MM.1S (cell line): Measurements from ENCODE around the gene SLCO2B1.

Source experiments
- DNase-seq: peaks from one replicate; pipeline ENCODE4 v3.0.0-alpha.2; 2015
- H2AFZ ChIP-seq: fragments of 300-600 bp; sonication (generic); 2 replicates; pipeline ENCODE4 v1.6.0; 2016; ENCODE audit warnings: antibody characterized with exemption, low read length
- H3F3A ChIP-seq: fragments of 300-600 bp; sonication (generic); 2 replicates; pipeline ENCODE4 v1.6.1; 2016; ENCODE audit warnings: mild to moderate bottlenecking, antibody characterized with exemption, low read length, moderate library complexity, mixed read lengths; ENCODE audit not compliant: insufficient read depth
- H3K27ac ChIP-seq: fragments of 300-600 bp; sonication (generic); 2 replicates; pipeline ENCODE4 v1.5.1; 2016; ENCODE audit warnings: mild to moderate bottlenecking, low read length
- H3K27me3 ChIP-seq: fragments of 300-600 bp; sonication (generic); replicated peaks from 2 replicates; pipeline ENCODE4 v1.6.0; 2016; ENCODE audit warnings: low read length; ENCODE audit not compliant: insufficient read depth
- H3K36me3 ChIP-seq: fragments of 300-600 bp; sonication (generic); replicated peaks from 2 replicates; pipeline ENCODE4 v1.6.1; 2016; ENCODE audit warnings: mild to moderate bottlenecking, low read length, mixed read lengths; ENCODE audit not compliant: insufficient read depth
- H3K4me1 ChIP-seq: fragments of 300-600 bp; sonication (generic); 2 replicates; pipeline ENCODE4 v1.6.1; 2016; ENCODE audit warnings: low read length, mixed read lengths
- H3K4me2 ChIP-seq: fragments of 300-600 bp; sonication (generic); 2 replicates; pipeline ENCODE4 v1.6.0; 2016; ENCODE audit warnings: low read depth, low read length
- H3K4me3 ChIP-seq: fragments of 300-600 bp; sonication (generic); 2 replicates; pipeline ENCODE4 v1.5.1; 2016; ENCODE audit warnings: low read length, mixed read lengths
- H3K79me2 ChIP-seq: fragments of 300-600 bp; sonication (generic); 2 replicates; pipeline ENCODE4 v1.6.1; 2016; ENCODE audit warnings: mixed run types, low read length, mixed read lengths
- H3K9ac ChIP-seq: fragments of 300-600 bp; sonication (generic); 2 replicates; pipeline ENCODE4 v1.6.1; 2016; ENCODE audit warnings: low read length, mixed read lengths
- H3K9me2 ChIP-seq: fragments of 300-600 bp; sonication (generic); replicated peaks from 2 replicates; pipeline ENCODE4 v1.6.1; 2016; ENCODE audit warnings: mild to moderate bottlenecking, low read length, mixed read lengths; ENCODE audit not compliant: insufficient read depth
- H3K9me3 ChIP-seq: fragments of 300-600 bp; sonication (generic); replicated peaks from 2 replicates; pipeline ENCODE4 v1.6.1; 2016; ENCODE audit warnings: mild to moderate bottlenecking, low read length, mixed read lengths; ENCODE audit not compliant: insufficient read depth
- H4K20me1 ChIP-seq: fragments of 300-600 bp; sonication (generic); 2 replicates; pipeline ENCODE4 v1.6.1; 2016; ENCODE audit warnings: mild to moderate bottlenecking, low read length, moderate library complexity, mixed read lengths; ENCODE audit not compliant: insufficient read depth
- EZH2 ChIP-seq: fragments of 300-600 bp; sonication (generic); optimal IDR thresholded peaks from 2 replicates; pipeline ENCODE3; 2017; ENCODE audit warnings: low read depth, mild to moderate bottlenecking, antibody characterized with exemption, low read length, mixed read lengths
- EZH2phosphoT487 ChIP-seq: fragments of 300-600 bp; sonication (generic); IDR thresholded peaks from 2 replicates; pipeline ENCODE4 v1.6.1; 2018; ENCODE audit warnings: antibody characterized with exemption, low read length
- TF ChIP-seq, protein P1 (sequence below): fragments of 300-600 bp; sonication (generic); IDR thresholded peaks from 2 replicates; pipeline ENCODE4 v1.5.1; 2016; ENCODE audit warnings: antibody characterized with exemption, low read length, mixed read lengths

Gene SLCO2B1

GRCh38 chr11:75202195-75202594 lies 51.3 kb downstream of the SLCO2B1 start:
- no peaks in the 10 kb centered on the region for H3K9me2 ChIP-seq
- no peaks in the 10 kb centered on the region for H3K9me3 ChIP-seq
- no peak overlapping the region for H3K27ac ChIP-seq
- H2AFZ ChIP-seq: no peak overlapping the region
- H3K27me3 ChIP-seq: no peaks in the 10 kb centered on the region; the same call in 1 of the 2 replicates
- no peaks in the 10 kb centered on the region for H3K79me2 ChIP-seq
- DNase-seq: no peak
- no peak overlapping the region for H3K9ac ChIP-seq
- no peaks in the 10 kb centered on the region for H3K4me1 ChIP-seq
- no peak for TF ChIP-seq EZH2phosphoT487
- no peak for TF ChIP-seq EZH2
- TF ChIP-seq, protein P1, sequence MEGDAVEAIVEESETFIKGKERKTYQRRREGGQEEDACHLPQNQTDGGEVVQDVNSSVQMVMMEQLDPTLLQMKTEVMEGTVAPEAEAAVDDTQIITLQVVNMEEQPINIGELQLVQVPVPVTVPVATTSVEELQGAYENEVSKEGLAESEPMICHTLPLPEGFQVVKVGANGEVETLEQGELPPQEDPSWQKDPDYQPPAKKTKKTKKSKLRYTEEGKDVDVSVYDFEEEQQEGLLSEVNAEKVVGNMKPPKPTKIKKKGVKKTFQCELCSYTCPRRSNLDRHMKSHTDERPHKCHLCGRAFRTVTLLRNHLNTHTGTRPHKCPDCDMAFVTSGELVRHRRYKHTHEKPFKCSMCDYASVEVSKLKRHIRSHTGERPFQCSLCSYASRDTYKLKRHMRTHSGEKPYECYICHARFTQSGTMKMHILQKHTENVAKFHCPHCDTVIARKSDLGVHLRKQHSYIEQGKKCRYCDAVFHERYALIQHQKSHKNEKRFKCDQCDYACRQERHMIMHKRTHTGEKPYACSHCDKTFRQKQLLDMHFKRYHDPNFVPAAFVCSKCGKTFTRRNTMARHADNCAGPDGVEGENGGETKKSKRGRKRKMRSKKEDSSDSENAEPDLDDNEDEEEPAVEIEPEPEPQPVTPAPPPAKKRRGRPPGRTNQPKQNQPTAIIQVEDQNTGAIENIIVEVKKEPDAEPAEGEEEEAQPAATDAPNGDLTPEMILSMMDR: no peak
- no peak overlapping the region for H3K4me3 ChIP-seq
- H3K4me2 ChIP-seq: no peak overlapping the region
- H4K20me1 ChIP-seq: no peaks in the 10 kb centered on the region
- no peaks in the 10 kb centered on the region for H3K36me3 ChIP-seq
- no peaks in the 10 kb centered on the region for H3F3A ChIP-seq

GRCh38 chr11:75203138-75203537 lies 52.2 kb downstream of the SLCO2B1 start:
- Histone ChIP-seq H3K4me2 (no peak overlapping the region), H3K36me3 (no peaks in the 10 kb centered on the region), H3K9ac (no peak overlapping the region), H2AFZ (no peak overlapping the region), H3K9me2 (no peaks in the 10 kb centered on the region), H3F3A (no peaks in the 10 kb centered on the region), H3K27me3 (peaks cover 2% of the 10 kb centered on the region; the same call in 1 of the 2 replicates), H4K20me1 (no peaks in the 10 kb centered on the region), H3K79me2 (no peaks in the 10 kb centered on the region), H3K4me1 (no peaks in the 10 kb centered on the region), H3K9me3 (no peaks in the 10 kb centered on the region), H3K27ac (no peak overlapping the region), H3K4me3 (no peak overlapping the region)
- TF ChIP-seq EZH2: no peak
- no peak for TF ChIP-seq EZH2phosphoT487
- TF ChIP-seq, protein P1: no peak
- DNase-seq: no peak

DNA sequence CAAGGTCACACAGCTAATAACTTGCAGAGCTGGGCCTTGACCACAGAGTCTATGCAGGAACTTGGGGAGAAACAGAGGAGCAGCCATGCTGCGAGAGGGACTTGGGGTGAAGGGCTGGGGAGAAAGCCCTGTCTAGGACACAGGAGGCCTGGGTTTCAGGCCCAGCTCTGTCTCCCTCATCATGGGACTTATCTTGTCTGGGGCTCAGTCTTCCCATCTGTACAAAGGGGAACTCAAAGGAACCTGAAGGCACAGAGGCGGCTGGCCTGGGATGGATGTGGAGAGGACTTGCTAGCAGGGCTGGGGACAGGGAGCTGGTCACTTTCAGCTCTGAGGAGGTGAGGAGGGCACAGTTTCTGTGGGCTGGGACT lies 52.7 kb downstream of the SLCO2B1 start:
- no peaks in the 10 kb centered on the region for H3K4me1 ChIP-seq
- H3K9me2 ChIP-seq: no peaks in the 10 kb centered on the region
- H3K9me3 ChIP-seq: no peaks in the 10 kb centered on the region
- TF ChIP-seq, protein P1: no peak
- TF ChIP-seq EZH2phosphoT487 (no peak), EZH2 (no peak)
- no peaks in the 10 kb centered on the region for H4K20me1 ChIP-seq
- H3K4me2 ChIP-seq: no peak overlapping the region
- no peaks in the 10 kb centered on the region for H3F3A ChIP-seq
- peaks cover 6% of the 10 kb centered on the region; the same call in 1 of the 2 replicates for H3K27me3 ChIP-seq
- no peaks in the 10 kb centered on the region for H3K79me2 ChIP-seq
- no peaks in the 10 kb centered on the region for H3K36me3 ChIP-seq
- no peak overlapping the region for H2AFZ ChIP-seq
- no peak for DNase-seq
- H3K9ac ChIP-seq: no peak overlapping the region
- H3K4me3 ChIP-seq: no peak overlapping the region
- H3K27ac ChIP-seq: no peak overlapping the region
